Myocyte (in vitro differentiated cells): ENCODE measurements around the gene ZMYM4. TPM values are rescaled to one million over a fixed set of nuclear protein-coding genes. Genes with fewer than 3 reads are reported as not detected.
"Not testable (repeated sequence)": the region's sequence is repeated elsewhere in the genome, so short reads cannot be mapped to it uniquely, and the experiment has no call there.

Source experiments
- DNase-seq: peaks from one replicate; pipeline ENCODE4 v3.0.0-alpha.2; 2012; ENCODE audit warnings: low read depth
- total RNA-seq: library from RNA; depleted of rRNA; stranded (reverse); fragments of >200 nt; gene quantifications from 2 replicates; pipeline ENCODE4 v1.2.3, GENCODE V29; 2014

Gene ZMYM4
- total RNA-seq, 1 donor from 2014 or later, result 33.3 TPM

DNA sequence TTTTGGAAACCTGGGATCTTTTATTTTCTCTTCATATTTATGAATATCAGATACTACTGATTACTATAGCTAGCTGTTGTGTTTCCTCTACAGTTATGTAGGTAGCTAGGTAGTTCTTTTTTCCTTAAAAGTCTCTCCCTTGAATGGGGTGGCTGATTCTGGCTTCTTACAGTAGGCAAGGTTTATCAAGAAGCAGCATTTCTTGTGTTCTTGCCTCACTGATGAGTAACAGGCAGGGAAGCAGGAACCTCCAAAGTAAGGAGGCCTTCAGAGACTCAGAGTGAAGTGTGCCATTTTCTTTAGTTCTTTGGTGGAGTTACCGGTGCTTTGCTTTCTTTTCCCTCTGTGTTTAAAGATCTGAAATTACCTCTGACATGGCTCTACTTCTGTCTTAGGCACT, 56.0 kb downstream of the ZMYM4 start:
- DNase-seq, result peak; percentile 8

GRCh38 chr1:35326246-35326866, 57.8 kb downstream of the ZMYM4 start:
- DNase-seq, result no peak

DNA sequence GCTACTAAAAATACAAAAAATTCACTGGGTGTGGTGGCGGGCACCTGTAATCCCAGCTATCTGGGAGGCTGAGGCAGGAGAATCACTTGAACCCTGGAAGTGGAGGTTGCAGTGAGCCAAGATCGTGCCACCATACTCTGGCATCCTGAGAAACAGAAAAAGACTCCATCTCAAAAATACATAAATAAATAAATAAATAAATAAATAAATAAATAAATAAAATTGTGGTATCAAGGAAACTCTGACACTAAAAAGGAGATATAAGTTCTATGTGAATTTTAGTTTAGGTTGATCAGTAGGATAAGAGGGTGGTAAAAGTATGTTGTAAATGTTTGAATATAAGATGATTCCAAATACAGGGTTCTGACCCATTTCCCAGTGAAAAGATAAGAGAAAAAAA, 63.1 kb downstream of the ZMYM4 start:
- not testable (repeated sequence) for DNase-seq

DNA sequence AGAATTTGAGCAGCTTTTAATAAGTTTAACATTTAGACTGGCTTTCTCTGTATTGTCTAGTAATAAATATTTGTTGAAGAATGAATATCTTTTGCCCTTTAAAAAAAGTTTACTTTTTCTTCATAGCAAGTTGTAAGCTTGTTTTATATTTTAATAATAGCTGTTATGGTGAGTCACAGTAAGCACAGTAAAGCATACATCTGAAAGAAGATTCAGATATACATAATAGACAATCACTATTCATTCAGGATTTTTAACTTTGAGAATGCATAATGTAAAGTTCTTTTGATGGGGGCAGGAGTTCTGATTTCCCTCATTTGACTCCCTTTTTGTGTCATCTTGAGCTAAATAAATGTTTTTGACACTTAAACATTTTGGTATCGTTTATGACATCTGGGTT, 66.0 kb downstream of the ZMYM4 start:
- DNase-seq, result no peak

DNA sequence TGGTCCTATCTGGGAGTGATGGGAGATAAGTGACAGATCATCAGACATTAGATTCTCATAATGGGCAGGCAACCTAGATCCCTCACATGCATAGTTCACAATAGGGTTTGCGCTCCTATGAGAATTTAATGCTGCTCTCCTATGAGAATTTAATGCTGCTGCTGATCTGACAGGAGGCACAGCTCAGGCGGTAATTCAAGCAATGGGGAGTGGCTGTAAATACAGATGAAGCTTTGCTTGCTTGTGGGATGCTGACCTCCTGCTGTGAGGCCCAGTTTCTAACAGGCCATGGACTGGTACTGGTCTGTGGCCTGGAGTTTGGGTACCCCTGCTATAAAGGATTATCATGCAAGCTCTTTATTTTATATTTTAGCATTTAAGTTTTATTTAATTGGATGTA, 72.0 kb downstream of the ZMYM4 start:
- DNase-seq, result no peak

- DNase-seq, result no peak
Measured at GRCh38 chr1:35345439-35345981, 77.0 kb downstream of the ZMYM4 start.

- no peak for DNase-seq
Measured at GRCh38 chr1:35350872-35351271, 82.4 kb downstream of the ZMYM4 start.

DNA sequence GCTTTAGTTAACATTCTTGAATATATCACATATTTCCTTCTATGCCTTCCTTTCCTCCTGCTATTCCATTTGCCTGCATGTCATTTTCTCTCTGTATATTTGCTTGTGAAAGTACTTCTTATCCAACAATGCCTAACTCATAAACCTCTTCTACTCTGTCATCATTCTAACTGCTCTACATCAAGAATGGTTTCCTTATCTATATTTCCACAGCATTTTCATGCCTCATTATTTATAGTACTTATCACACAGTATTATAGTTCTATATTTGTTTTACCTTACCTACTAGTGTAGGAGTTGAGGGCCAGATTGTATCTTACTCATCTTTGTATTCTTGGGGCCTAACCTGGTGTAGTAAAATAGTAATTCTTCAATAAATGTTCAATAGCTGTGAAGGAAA, 91.5 kb downstream of the ZMYM4 start:
- DNase-seq, result no peak

DNA sequence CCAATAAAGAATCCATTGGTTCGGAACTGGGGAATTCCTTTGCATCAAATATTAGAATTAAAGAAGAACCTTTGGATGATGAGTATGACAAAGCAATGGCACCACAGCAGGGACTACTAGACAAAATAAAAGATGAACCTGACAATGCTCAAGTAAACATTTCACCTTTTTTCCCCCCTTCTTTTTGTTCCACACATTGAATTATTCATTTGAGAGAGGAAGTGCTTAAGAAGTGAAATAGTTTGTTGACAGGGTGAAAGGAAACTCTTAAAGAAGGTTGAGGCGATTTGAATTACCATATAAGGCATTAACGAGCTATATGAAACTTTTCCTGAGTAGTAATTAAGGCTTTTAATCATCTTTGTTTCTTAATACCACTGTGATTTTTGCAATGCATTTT, 93.1 kb downstream of the ZMYM4 start:
- DNase-seq, result no peak

- DNase-seq, result no peak
Measured at GRCh38 chr1:35364741-35365140, 96.2 kb downstream of the ZMYM4 start.

GRCh38 chr1:35367914-35368313, 99.4 kb downstream of the ZMYM4 start:
- DNase-seq, result no peak

GRCh38 chr1:35369922-35370671, 101.6 kb downstream of the ZMYM4 start:
- peak; percentile 91 for DNase-seq

DNA sequence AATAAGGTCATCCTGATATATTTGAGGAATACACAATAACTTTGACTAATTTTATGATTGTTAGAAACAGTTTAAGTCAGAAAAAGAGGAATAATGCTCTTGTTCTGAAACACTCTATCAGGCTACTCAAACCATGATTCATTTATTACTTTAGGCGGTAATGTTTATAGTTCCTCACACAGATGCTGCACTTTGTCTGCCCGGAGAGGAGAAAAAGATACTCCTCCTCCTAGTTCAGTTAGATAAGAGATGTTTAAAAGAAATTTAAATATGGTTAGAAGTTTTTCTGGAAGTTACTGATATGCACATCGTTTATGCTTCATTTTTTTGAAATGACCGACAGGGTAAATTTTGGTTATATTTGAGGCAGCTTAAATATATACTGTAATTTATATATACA, 103.0 kb downstream of the ZMYM4 start:
- no peak for DNase-seq

- DNase-seq, result peak; percentile 10
Measured at GRCh38 chr1:35377555-35377954, 109.0 kb downstream of the ZMYM4 start.

DNA sequence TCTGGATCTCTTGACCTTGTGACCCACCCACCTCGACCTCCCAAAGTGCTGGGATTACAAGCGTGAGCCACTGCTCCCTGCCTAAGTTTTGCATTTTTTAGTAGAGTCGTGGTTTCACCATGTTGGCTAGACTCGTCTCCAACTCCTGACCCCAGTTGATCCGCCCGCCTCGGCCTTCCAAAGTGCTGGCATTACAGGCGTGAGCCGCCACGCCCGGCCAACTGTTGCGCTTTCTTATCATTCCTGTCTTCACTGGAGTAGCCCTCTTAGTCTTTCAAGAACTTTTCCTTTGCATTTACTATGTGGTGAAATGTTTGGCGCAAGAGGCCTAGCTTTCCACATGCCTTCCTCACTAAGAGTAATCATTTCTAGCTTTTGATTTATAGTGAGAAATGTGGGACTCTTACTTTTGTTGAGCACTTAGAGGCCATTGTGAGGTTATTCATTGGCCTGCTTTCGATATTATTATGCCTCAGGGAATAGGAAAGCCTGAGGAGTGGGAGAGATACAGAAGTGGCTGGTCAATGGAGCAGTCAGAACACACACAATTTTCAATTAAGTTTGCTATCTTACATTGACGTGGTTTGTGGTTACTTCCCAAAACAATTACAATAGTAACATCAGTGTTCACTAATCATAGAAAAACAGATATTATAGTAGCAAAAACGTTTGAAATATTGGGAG, 111.0 kb downstream of the ZMYM4 start:
- DNase-seq, result peak; percentile 6

DNA sequence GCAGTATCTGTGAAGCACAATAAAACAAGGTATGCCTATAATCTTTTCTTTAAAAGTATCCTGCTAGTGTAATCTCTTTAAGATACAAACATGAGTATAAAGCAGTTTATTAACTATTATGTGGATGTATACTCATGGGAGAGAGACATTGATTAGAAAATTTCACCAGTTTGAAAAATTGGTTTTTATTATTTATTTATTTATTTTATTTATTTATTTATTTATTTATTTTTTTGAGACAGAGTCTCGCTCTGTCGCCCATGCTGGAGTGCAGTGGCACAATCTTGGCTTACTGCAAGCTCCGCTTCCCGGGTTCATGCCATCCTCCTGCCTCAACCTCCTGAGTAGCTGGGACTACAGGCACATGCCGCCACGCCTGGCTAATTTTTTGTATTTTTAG, 111.6 kb downstream of the ZMYM4 start:
- DNase-seq, result not testable (repeated sequence)

GRCh38 chr1:35382107-35382506, 113.6 kb downstream of the ZMYM4 start:
- no peak for DNase-seq

DNA sequence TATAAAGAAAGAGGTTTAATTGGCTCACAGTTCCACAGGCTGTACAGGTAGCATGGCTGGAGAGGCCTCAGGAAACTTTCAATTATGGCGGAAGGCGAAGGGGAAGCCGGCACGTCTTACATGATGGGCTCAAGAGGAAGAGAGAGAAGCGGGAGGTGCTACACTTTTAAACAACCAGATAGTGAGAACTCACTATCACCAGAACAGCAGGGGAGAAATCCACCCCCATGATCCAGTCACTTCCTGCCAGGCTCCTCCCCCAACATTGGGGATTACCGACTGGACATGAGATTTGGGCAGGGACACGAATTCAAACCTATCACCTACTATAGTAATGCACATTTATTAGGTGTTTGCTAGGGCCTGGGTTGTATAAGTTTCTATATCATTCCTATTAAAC, 117.8 kb downstream of the ZMYM4 start:
- no peak for DNase-seq

DNA sequence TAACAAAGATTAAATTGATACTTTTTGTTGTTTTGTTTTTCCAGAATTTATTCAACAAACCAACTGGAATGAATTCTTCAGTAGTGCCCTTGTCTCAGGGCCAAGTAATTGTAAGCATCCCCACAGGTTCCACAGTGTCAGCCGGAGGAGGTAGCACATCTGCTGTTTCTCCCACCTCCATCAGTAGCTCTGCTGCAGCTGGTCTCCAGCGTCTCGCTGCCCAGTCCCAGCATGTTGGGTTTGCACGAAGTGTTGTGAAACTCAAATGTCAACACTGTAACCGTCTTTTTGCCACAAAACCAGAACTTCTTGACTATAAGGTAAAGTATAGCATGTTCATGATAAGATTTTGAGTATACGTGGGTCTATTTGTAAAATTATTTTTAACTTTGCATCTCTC, 118.5 kb downstream of the ZMYM4 start:
- DNase-seq, result no peak

- no peak for DNase-seq
Measured at GRCh38 chr1:35390600-35391494, 122.3 kb downstream of the ZMYM4 start.

- DNase-seq, result no peak
Measured at GRCh38 chr1:35394386-35394785, 125.9 kb downstream of the ZMYM4 start.
